Putamen (tissue), 1 donor: ENCODE results near the gene IGSF11.

ENCODE experiments used
- DNase-seq: peaks from one replicate; pipeline ENCODE4 v3.0.0-alpha.2; 2016; ENCODE audit warnings: low spot score

Gene IGSF11

DNA sequence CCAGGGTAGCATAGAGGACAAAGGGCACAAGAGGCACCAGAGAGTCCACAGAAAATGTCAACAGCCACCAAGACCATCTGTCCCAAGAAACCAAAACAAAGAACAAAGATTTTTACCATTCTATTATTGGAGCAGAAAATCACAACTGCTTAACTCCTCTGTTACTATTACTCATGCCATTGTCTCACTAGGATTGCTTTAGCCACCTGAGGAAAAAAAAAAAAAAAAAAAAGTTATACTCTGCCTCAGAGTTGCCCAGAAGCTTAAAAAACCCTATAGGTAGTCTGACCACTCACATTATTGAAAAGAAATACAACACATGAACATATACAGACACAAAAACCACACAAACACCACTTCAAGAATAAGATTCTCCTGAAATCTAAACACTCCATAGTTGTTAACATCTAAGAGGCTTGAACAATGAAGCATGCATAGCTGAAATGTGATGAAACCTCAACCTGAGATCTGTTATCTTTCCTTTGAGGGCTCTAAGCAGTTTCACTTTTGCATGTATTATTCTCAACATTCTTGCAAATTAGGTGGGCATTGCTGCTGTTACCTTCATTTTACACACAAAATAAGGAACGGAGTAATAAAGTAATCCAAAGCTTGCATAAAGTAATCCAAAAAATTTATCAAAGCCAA, 85.4 kb downstream of the IGSF11 start:
- no peak for DNase-seq

GRCh38 chr3:118948146-118948545, 86.5 kb downstream of the IGSF11 start:
- DNase-seq, result no peak

GRCh38 chr3:118946449-118946848, 88.2 kb downstream of the IGSF11 start:
- DNase-seq, result no peak

GRCh38 chr3:118945834-118946233, 88.8 kb downstream of the IGSF11 start:
- DNase-seq, result peak; percentile 78

DNA sequence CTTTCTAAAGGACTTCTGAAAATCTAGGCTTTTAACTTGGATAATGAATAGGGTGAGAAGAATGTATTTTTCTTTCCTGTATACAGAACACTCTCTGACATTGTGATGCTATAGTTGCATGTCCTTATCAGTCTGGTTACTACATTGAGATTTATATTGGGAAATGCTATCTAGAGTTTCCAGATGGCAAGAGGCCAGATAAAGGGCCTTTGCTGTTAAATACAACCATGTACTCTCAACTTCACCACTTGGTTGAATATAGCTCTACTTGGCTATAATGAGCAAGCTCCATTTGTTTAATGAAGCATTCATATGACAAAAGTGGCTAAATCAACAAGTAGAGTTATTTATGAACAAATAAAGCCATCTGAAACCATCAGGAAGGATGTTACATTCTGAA, 91.0 kb downstream of the IGSF11 start:
- DNase-seq, result no peak

DNA sequence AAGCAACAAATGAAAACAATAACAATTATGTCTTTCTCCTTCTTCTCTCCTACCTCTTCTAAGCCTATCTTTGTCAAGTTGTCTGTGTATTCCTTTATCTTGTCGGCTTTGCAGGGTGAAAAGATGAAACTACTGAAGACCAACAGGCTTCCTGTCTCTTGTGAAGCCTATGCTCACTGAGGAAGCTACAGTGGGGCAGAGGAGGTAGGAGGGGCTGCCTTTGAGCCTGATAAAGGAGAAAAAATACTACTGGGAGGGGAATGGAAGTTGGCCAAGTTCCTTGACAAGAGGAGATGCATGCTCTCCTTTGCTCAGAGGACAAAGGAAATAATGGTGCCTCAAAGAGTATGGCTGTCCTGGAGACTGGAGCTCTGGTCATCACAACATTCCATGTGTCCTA, 92.0 kb downstream of the IGSF11 start:
- no peak for DNase-seq

GRCh38 chr3:118942195-118942594, 92.5 kb downstream of the IGSF11 start:
- no peak for DNase-seq

DNA sequence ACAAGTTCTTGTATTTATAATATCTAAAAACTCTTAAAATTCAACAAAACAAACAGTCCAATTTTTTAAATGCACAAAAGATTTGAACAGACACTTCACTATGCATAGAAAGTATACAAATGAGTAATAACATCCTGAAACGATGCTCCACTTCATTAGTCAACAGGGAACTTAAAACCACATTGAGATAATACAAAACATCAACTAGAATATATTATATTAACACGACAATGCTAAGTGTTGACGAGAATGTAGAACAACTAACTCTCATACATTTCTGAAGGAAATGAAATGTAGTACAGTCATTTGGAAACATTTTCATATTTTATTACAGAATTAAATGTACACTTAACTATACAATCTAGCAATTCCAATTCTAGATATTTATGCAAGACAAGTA, 93.4 kb downstream of the IGSF11 start:
- no peak for DNase-seq

- DNase-seq, result no peak
These were observed 96.3 kb downstream of the IGSF11 start for GRCh38 chr3:118938183-118938961.

DNA sequence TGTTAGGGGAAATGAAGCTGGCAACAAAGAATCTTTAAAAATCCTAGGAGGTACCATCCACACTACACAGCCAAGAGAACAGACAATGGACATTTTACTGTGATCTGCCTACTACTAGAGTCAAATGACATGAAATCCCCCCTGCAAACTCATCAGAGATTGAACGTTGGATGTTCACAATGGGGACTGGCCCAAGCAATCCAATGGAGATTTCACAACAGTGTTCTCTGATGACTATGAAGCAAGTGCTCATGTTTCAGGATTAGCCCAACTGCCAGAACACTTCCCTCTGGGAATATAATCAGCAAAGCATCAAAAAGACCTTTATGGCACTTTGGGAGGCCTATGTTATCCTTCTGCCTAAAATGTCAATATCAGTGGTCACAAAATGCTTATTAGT, 97.8 kb downstream of the IGSF11 start:
- DNase-seq, result no peak

GRCh38 chr3:118932822-118933558, 101.7 kb downstream of the IGSF11 start:
- no peak for DNase-seq

DNA sequence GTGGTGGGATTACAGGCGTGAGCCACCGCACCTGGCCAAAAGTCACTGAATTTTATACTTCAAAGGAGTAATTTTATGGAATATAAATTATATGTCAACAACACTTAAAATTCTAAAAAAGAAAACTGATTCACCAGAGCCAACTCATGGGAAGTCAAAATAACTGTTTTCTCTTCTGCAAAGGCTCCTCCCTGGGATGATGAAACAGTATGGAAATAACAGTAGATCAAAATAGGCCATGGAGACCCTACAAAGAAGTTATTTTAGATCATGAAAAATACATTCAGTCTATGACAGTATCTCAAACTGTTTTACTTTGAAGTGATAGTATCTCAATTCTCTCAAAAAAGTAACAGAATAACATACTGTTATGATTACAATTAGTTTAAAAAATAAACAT, 102.7 kb downstream of the IGSF11 start:
- DNase-seq, result no peak

DNA sequence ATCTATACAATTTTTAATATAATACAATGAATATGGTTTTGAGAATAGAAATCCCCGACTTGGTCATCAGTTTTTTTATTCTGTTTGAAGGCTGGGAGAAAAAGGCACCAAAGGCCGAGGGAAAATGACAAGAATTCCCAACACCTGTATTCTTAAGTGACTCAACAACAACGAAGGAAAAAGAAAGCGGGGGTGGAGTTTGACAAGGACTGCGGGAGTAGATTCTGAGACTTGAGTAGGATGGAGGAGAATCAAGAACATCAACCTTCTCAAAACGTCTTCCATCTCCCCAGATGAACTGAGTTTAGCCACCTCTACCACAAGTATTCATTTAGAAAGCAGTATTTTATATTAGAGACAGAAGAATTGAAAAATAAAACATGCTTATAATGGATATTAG, 107.2 kb downstream of the IGSF11 start:
- DNase-seq, result peak; percentile 61

- DNase-seq, result no peak
These were observed 122.5 kb downstream of the IGSF11 start for GRCh38 chr3:118912188-118912587.

- DNase-seq, result no peak
These were observed 124.3 kb downstream of the IGSF11 start for GRCh38 chr3:118910332-118910731.

- no peak for DNase-seq
These were observed 124.9 kb downstream of the IGSF11 start for GRCh38 chr3:118909763-118910162.

GRCh38 chr3:118907909-118908308, 126.7 kb downstream of the IGSF11 start:
- no peak for DNase-seq

- DNase-seq, result no peak
These were observed 133.7 kb downstream of the IGSF11 start for GRCh38 chr3:118900737-118901525.

DNA sequence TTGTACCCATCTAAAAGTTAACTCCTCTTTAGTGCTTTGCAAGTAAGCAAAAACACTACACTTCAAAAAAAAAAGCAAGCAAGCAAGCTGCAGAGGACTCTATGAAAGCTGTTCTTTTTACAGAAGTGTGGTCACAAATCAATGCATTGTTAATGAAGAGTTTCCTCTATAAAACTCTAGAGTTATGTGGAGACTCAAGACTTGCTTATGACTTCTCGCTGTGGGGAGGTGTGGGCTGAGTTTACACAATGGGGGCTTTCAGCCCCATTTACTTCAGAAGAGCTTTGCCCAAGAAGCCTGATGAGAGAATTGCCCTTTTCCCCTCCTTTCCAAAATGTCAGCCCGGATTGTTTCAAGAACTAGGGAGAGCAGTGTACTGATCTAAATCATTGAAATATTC, 144.4 kb downstream of the IGSF11 start:
- DNase-seq, result no peak

DNA sequence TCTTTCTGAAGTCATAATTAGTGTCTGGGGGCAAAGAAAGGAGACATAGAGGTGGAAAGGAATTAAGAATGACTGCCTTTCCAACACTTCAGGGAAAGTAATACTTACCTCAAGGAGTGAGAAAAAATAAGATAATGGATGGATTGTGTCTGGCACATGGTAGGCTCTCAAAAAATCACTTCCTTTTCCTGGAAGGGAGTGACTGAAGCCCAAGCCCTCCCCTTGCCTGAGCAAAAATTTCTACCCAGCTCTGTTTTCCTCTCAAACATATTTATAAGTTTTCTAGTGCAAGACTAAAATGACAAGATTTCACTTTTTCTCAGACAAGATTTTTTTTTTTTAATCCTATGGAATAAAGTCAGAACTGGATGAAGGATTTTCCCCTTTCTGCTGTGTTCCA, 145.0 kb downstream of the IGSF11 start:
- DNase-seq, result no peak

DNA sequence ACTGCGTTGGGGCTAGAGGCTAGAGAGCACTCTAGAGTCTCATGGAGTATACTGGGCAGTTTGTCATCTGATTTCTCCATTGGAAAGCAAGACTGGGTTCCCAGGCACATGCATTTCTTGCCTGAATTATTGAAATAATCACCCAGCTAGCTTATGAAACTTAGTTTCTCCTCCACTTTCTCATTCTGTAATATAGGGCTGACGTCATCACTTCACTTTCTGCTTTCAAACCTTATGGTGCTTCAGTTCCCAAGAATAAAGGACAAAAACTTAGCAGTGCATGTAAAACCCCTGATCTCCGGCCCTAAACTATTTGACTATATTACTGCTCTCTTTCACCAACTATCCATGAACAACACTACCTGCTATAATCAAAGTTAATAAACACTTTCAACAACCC, 147.9 kb downstream of the IGSF11 start:
- DNase-seq, result no peak

- peak; percentile 79 for DNase-seq
These were observed 149.9 kb downstream of the IGSF11 start for GRCh38 chr3:118884748-118885206.
